Right ventricle myocardium superior (tissue), 1 donor: ENCODE measurements around the gene SCNN1G. TPM values are rescaled to one million over a fixed set of nuclear protein-coding genes. Genes with fewer than 3 reads are reported as not detected.
"Not testable (repeated sequence)": the region's sequence is repeated elsewhere in the genome, so short reads cannot be mapped to it uniquely, and the experiment has no call there.

Experiments
- ATAC-seq: fragments of 200-7000 bp; cut with Tn5 transposase; one replicate; pipeline ENCODE4 v1.9.1; 2020; ENCODE audit warnings: mild to moderate bottlenecking; ENCODE audit not compliant: poor library complexity
- DNase-seq: peaks from one replicate; pipeline ENCODE4 v3.0.0-alpha.2; 2020
- intact Hi-C: fragments of 100-400 bp; cut with DNase I; formaldehyde crosslinking; loops from one replicate; pipeline ENCODE4 v1.11.2; 2022
- long read RNA-seq: library from polyadenylated mRNA; unstranded; transcript quantifications from one replicate; pipeline ENCODE4 v2.0.0, GENCODE V29; 2021
- total RNA-seq: library from RNA; stranded (reverse); fragmentation: NEBNext Ultra II Directional; extraction: Animal tissue kit (Norgen Biotek cat#: 25700); gene quantifications from one replicate; pipeline ENCODE4 v1.2.1, GENCODE V29; 2021
- donor health status: DM: no; HTN: yes; CAD: no; lungs with severe emphysema.

The SCNN1G gene, protein sequence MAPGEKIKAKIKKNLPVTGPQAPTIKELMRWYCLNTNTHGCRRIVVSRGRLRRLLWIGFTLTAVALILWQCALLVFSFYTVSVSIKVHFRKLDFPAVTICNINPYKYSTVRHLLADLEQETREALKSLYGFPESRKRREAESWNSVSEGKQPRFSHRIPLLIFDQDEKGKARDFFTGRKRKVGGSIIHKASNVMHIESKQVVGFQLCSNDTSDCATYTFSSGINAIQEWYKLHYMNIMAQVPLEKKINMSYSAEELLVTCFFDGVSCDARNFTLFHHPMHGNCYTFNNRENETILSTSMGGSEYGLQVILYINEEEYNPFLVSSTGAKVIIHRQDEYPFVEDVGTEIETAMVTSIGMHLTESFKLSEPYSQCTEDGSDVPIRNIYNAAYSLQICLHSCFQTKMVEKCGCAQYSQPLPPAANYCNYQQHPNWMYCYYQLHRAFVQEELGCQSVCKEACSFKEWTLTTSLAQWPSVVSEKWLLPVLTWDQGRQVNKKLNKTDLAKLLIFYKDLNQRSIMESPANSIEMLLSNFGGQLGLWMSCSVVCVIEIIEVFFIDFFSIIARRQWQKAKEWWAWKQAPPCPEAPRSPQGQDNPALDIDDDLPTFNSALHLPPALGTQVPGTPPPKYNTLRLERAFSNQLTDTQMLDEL
- 0.13 TPM for total RNA-seq
- long read RNA-seq: 0 reads

DNA sequence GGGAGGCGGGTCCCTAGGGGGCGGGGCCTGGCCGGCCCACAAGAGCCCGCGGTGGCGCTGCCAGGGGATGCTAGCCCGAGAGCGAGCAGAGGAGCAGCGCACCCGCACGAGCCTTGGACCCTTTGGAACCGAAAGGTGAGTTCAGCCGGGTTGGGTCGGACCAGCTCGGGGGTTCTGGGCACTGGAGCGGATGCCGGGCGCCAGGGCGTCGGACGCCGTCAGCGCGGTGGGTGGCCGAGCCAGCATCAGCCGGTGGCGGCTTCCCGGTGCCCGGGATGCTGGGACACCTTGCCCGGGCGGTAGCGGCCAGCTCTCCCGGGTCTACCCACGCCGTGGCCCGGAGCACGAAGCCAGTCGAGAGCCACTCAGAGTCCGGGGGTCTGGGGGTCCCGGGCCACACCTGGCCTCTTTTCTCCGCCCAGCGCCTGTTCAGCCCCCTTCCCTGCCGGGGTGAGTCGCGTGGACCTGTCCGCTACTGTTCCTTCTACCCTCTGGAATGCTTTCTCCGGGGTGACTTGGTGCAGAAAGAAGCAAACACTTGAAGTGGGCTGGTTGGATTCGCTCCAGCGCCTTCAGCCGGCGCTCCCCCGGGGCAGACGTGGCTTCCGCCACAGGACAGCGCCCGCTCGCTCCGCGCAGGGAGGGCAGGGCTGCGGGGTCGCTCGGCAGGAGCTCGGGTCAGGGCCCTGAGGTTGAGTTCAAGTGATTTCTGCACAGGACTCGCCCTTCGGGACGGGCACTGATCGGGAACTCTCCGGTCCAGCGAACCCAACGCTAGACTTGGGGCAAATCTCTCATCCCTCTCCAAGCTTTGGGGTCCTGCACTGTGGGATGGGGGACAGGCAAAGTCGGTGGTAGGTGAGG, at the start of gene SCNN1G:
SCNN1G (plus strand) TSS at position 67 of the 864 bp plus-strand sequence. CDS start 3,527 bp downstream, outside the sequence.
- DNase-seq (no peak), ATAC-seq (peak; percentile 35)
- intact Hi-C loops: loop anchor here (2.0 to 10.0 kb wide), 2 partner anchors 212 to 252 kb away; no protein-coding TSS in a partner anchor

DNA sequence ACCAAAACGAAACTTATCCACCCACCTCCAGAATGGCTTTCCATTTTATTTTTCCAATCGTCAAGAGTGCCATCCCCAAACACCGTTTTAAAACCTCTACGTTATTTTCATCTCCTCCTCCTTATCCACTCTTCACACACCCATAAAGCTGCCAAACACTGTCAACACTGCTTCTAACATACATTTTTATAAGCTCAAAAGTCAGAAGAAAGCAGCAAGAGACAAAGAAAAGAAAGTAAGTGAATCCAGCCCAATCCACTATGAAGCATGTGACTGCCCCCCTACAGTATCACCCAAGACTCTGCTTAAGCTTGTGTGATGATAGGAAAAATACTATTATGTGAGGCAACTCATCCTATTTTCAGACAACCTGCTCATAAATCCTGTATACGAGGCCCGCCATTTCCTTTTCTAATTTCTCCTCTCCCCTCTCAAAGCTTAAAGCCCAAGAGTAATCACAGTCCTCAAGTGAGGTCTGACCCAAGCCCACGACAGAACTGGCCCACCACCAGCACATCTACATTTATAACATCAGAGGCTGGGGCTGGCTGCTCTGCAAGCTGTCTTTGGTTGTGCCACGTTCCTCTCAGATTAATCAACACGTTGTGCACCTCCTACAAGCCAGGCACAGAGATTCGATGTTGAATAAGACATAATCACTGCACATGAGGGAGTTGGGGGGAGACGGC, 49.6 kb upstream of the SCNN1G start:
- ATAC-seq (peak; percentile 83), DNase-seq (peak; percentile 71)
- intact Hi-C loops: loop anchor here (5.0 kb wide), 1 partner anchor 61 kb away; no protein-coding TSS in a partner anchor

DNA sequence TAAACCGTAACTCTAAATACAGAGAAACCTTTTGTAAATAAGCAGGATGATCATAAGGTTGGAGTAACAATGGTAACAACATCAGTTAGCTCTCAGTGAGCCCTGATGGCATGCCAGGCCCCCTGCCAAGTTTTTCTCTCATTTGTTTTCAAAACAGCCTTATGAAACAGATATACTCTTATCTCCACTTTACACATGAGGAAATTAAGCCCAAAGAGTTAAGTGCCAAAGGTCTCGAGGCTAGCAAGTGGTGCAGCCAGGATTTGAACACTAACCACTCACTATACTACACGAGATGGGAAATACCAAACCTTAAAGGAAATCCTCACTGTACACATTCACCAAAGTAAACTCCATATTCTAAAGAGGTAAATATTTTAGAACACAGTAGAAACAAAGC, 48.3 kb upstream of the SCNN1G start:
- ATAC-seq (peak; percentile 79), DNase-seq (peak; percentile 76)
- intact Hi-C loops: loop anchor here (5.0 kb wide), 1 partner anchor 62 kb away; no protein-coding TSS in a partner anchor

DNA sequence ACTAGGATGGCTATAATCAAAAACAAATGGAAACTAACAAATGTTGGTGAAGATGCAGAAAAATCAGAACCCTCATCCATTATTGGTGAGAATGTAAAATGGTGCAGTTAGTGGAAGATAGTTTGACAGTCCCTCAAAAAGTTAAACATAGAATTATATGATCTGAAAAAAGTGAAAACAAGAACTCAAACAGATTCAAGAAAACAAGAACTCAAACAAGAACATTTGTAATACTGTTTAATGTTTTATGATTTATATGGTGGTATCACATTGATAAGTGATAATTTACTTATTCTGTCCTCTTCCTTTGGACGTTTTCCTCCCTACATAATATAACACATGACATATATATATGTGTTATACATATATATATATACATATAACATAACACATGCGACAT, 45.3 kb upstream of the SCNN1G start:
- intact Hi-C loops: no loop called here
- no peak for ATAC-seq
- DNase-seq: no peak

DNA sequence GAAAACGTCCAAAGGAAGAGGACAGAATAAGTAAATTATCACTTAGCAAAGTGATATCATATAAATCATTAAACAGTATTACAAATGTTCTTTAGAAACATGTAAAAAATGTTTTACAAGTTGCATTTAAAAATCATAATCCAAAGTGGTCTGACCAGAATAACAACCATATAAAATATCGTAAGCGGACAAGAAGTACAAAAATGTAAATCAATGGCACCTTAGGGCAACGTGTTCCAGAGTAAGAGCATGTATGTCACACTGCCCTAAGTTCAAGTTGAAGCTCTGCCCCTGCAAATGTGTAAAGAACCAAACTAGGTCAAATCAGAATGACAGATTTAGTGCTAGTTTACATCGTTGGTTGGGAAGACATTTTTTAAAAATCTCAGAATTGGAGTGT, 44.7 kb upstream of the SCNN1G start:
- DNase-seq (no peak), ATAC-seq (no peak)
- intact Hi-C loops: no loop called here

DNA sequence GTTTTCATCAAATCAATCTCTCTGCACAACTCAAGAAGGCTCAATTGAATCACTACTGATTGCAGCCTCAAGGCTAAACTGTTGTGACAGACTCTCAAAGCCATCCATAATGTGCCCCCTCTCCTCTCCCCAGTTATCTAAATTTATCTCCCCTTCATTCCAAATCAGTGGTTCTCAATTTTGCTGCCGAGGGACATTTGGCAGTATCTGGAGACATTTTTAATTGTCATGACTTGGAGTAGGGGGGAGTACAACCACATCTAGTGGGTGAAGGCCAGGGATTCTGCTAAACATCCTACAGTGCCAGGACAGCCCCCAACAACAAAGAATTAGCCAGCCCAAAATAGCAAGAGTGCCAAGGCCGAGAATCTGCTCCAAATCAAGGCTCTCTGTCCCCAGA, 42.4 kb upstream of the SCNN1G start:
- no peak for ATAC-seq
- DNase-seq: no peak
- intact Hi-C loops: no loop called here

DNA sequence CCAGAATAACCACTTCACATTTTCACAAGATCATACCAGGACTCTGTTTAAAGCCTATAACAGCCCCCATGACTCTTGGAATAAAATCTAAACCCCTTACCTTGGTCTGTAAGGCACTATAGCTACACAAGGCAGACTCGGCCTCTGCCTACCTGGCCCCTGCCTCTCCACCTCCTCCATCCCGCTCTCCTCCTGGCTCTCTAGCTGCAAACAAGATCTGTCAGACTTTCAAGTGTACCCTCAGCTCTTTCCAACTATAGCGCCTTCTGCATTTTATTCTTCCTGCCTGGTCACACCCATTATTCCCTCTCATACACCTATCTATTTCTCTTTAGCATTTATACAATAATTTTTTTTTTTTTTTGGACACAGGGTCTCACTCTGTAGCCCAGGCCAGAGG, 41.5 kb upstream of the SCNN1G start:
- ATAC-seq: peak; percentile 51
- DNase-seq: no peak
- intact Hi-C loops: no loop called here

DNA sequence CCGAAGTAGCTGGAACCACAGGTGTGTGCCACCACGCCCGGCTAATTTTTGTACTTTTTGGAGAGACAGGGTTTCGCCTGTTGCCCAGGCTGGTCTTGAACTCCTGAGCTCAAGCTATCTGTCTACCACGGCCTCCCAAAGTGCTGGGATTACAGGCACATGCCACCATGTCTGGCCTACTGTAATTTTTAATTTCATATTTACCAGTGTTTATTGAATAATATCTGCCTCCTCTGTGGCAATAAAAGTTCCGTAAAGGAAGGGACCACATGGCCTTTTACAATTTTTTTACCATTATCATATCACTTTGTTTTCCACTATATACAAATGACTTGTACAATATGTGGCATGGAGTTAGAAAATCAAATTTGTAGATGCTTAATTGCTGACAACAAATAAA, 41.0 kb upstream of the SCNN1G start:
- ATAC-seq (no peak), DNase-seq (no peak)
- intact Hi-C loops: no loop called here

DNA sequence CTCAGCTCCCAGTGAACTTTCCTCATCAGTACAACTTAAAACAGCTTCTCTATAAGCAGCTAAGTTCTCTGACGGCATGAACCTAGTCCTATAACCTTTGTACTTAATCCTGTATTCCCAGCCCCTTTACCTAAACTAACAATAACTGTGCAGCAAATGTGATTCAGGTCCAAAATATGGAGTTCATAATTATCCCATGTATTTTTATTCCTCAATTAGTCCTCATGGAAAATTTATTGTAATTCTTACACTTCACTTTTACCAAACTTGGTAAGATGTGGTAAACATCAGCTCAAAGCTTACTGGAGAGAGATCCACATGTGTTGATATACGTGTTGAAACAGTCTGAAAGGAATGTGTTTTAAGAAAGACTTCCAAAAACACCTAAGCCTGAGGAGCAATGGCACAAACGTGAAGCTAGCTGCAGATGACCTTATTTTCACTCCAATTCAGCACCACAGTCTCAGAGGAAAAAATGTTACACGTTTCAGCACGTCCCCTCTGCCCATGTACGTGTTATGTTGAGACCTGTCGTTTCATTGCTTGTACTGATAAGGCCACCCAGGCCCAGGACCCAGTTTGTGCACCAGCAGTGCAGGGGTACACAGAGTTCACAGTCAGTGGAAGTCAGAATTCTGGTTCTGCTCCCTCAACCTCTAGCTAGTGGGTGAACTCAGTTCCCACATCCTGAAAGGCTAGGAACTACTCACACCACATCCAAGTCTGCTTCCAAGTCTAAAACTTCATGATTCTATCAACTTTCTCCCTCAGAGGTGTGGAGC, 40.4 kb upstream of the SCNN1G start:
- peak; percentile 76 for ATAC-seq

DNA sequence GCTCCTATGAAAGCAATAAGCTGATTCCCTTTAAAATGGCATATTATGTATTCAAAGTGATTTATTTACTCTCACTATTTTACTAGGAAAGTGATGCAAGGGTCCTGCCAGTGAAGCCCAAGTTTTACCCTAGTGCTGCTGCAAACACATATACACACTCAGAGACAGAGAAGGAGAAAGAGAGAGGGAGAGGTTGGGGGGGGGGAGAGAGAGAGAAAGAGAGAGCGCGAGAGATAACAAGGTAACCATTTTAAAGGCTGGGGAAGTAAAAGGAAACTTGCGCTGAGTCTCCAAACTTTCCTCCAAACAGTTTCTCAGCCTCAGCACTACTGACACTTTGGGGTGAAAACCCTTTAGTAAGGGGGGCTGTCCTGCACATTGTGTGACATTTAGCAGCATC, 39.2 kb upstream of the SCNN1G start:
- no peak for ATAC-seq
- no peak for DNase-seq
- intact Hi-C loops: no loop called here

More for the DNA sequence above, 40.4 kb upstream of the SCNN1G start:
- no peak for DNase-seq
- intact Hi-C loops: no loop called here

DNA sequence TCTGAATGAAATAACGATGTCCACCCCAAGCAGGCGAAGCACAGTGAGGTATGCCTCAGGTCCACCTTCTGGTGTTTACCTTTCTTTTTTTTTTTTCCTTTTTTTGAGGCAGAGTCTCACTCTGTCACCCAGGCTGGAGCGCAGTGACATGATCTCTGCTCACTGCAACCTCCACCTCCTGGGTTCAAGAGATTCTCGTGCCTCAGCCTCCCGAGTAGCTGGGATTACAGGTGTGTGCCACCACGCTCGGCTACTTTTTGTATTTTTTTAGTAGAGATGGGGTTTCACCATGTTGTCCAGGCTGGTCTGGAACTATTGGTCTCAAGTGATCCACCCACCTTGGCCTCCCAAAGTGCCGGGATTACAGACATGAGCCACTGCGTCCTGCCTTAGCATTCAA, 38.2 kb upstream of the SCNN1G start:
- DNase-seq, intact Hi-C loops, ATAC-seq: not testable (repeated sequence)

DNA sequence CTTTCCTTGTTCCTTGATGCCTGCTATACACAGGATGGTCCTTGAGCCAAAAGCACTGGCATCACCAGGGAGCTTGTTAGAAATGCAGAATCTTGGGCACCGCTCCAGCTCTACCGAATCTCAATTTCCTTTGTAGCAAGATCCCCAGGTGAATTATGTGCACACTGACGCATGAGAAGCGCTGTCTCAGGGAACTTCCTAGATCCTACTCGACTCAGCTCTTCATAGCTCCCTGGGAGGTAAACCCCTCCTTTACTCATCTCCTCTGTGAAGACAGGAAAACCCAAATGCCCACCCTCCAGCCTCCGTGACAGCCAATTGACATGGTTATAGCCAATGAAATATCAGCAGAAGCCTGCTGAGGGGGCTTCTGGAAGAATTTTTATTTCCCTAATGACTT, 37.4 kb upstream of the SCNN1G start:
- intact Hi-C loops: loop anchor here (5.0 kb wide), 1 partner anchor 73 kb away; no protein-coding TSS in a partner anchor
- DNase-seq (no peak), ATAC-seq (no peak)

DNA sequence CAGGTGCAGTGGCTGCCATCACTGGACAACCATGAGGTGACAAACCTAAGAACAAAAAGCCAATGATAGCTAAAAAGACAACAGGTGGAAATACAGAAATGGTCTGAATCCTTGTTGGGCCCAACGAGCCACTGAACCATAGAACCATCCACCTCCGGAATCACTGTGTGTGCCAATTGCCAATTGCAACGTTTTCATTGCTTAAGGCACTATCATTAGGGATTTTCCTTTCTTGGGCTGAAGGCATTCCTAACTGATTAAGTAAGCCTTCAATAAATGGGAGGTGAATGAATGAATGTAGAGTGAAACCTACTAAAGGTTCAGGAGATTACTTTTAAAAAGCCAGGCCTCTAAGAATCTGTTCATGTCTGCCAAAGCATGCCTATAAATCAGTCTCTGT, 36.9 kb upstream of the SCNN1G start:
- intact Hi-C loops: loop anchor here (5.0 kb wide), 1 partner anchor 73 kb away; no protein-coding TSS in a partner anchor
- ATAC-seq (no peak), DNase-seq (no peak)

DNA sequence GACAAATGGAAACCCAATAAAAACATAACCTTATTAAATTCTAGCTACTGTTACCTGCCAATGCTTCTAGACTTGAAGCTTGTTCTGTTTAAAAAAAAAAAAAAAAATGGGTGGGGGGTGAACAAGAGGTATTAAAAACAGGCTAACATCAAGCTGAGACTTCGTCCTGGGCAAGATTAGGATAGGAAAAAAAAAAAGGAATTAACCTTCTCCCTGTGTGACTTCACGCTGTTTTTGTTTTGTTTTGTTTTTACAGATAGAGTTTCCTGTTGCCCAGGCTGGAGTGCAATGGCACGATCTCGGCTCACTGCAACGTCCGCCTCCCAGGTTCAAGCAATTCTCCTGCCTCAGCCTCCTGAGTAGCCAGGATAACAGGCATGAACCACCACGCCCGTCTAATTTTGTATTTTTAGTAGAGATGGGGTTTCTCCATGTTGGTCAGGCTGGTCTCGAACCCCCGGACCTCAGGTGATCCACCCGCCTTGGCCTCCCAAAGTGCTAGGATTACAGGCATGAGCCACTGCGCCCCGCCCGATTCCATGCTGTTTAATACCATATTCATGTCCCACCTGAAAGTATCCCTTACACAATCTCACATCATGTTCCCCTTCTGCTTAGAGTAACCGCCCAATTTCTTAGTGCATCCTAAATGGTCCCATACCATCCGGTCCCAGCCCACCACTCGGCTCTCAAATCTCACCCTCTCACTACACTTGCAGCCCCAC, 35.5 kb upstream of the SCNN1G start:
- ATAC-seq: no peak
- intact Hi-C loops: loop anchor here (5.0 kb wide), 1 partner anchor 75 kb away; no protein-coding TSS in a partner anchor
- no peak for DNase-seq

DNA sequence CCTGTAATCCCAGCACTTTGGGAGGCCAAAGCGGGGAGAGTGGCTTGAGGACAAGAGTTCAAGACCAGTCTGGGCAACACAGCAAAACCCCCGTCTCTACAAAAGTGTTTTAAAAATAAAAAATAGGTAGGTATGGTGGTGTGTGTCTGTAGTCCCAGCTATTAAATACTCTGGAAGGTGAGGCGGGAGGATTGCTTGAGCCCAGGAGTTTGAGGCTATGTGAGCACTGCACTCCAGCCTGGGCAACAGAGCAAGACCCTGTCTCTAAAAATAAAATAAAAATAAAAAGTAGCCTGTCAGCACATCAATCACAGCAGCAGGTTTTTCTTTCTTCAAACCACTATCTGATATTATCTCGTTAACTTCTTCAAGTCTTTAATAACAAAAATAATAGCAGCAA, 34.9 kb upstream of the SCNN1G start:
- intact Hi-C loops: loop anchor here (5.0 kb wide), 1 partner anchor 75 kb away; no protein-coding TSS in a partner anchor
- no peak for ATAC-seq

DNA sequence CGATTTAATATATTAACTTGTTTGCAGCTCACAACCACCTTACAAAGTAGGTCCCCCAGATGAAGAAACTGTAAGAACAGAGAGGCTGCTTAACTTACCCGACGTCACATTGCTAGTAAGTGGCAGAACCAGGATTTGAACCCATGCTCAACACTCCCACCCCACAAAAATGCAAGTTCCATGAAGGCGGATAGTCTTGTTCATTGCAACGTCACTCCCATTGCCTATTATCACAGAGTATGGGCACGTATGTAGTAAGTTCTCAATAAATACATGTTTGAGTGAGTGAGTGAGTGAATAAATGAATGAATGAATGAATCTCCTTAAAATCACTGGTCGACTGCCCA, 34.4 kb upstream of the SCNN1G start:
- ATAC-seq (no peak), DNase-seq (no peak)
- intact Hi-C loops: loop anchor here (5.0 kb wide), 1 partner anchor 76 kb away; no protein-coding TSS in a partner anchor

More for the DNA sequence above, 34.9 kb upstream of the SCNN1G start:
- DNase-seq: no peak
